GM12801 (cell line): ENCODE data around the gene CUL7.

Experiments
- CTCF ChIP-seq: IDR thresholded peaks from one replicate; pipeline ENCODE4 v1.5.1; 2011; ENCODE audit warnings: control low read depth; ENCODE audit not compliant: insufficient read length; ENCODE audit errors: extremely low read depth

Gene CUL7

GRCh38 chr6:43011207-43011606 lies 42.4 kb downstream of the CUL7 start:
- TF ChIP-seq CTCF = no peak

GRCh38 chr6:43009124-43009523 lies 44.5 kb downstream of the CUL7 start:
- TF ChIP-seq CTCF = no peak

GRCh38 chr6:43007126-43007525 lies 46.5 kb downstream of the CUL7 start:
- TF ChIP-seq CTCF = no peak

- TF ChIP-seq CTCF = no peak
Measured at GRCh38 chr6:43006251-43006650, 47.4 kb downstream of the CUL7 start.

GRCh38 chr6:43005844-43006243 lies 47.8 kb downstream of the CUL7 start:
- no peak for TF ChIP-seq CTCF

- TF ChIP-seq CTCF = no peak
Measured at GRCh38 chr6:43001843-43002242, 51.8 kb downstream of the CUL7 start.

GRCh38 chr6:42996513-42996912 lies 57.1 kb downstream of the CUL7 start:
- no peak for TF ChIP-seq CTCF

GRCh38 chr6:42993445-42993844 lies 60.2 kb downstream of the CUL7 start:
- TF ChIP-seq CTCF = no peak
